Transverse colon (tissue), 4 donors: ENCODE results near the gene VASN.

Experiments used
- CTCF ChIP-seq, 5 experiments: fragments of 200-600 bp in 3 of 5; fragments of 450-650 bp in 2 of 5; sonication (generic) in 3 of 5; IDR thresholded peaks; 1 replicate in 2 of 5; 2 replicates in 3 of 5; pipeline ENCODE4 v1.5.1; 2016 to 2017; ENCODE audit warnings: antibody characterized with exemption in 5 of 5, inconsistent platforms in 3 of 5, mild to moderate bottlenecking in 2 of 5, moderate library complexity in 1 of 5
- EP300 ChIP-seq: sonication (generic); formaldehyde crosslinking; IDR thresholded peaks from one replicate; pipeline ENCODE4 v1.6.1; 2017; ENCODE audit warnings: antibody characterized with exemption, low read depth
- POLR2A ChIP-seq: fragments of 450-650 bp; IDR thresholded peaks from one replicate; pipeline ENCODE4 v1.6.1; 2016; ENCODE audit warnings: antibody characterized with exemption, mild to moderate bottlenecking, moderate library complexity
- POLR2AphosphoS5 ChIP-seq, 3 donors: sonication (generic); formaldehyde crosslinking; IDR thresholded peaks; one replicate each; pipeline ENCODE4 v1.6.1; 2016; ENCODE audit warnings: antibody characterized with exemption in 3 of 3

DNA sequence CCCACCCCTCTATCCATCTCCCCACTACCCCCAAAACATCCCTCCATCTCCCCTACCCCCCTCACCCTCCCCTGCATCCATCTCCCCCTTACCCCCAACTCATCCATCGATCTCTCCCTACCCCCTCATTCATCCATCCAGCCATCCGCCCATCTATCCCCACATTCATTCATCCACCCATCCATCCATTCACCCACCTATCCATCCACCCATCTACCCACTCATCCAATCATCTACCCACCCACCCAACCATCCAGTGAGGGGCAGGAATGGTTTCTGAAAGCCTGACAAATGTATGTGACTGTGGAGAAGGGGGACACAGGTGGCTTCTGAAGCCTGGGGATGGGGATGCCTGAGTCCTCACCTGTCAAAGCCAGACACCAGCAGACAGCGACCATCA lies 11.7 kb upstream of the VASN start:
- TF ChIP-seq CTCF (IDR thresholded peaks at IDR 0.05), result no peak
- no peak for TF ChIP-seq EP300
- TF ChIP-seq POLR2A, result no peak
- no peak for TF ChIP-seq POLR2AphosphoS5 (IDR thresholded peaks at IDR 0.05)
